Activated CD4-positive, alpha-beta memory T cell treated with anti-CD3 and anti-CD28 coated beads for 36 hours (primary cell): Measurements from ENCODE around the gene NTRK3. TPM values are rescaled to one million over a fixed set of nuclear protein-coding genes. Genes with fewer than 3 reads are reported as not detected.

Experiments used
- CTCF ChIA-PET: fragments of 350-600 bp; sonication (Branson Sonifier 250); formaldehyde crosslinking; loops from one replicate; lab custom pipeline; 2021; ENCODE audit warnings: antibody characterized with exemption, inconsistent platforms; lab: Charles Lee
- POLR2A ChIA-PET: fragments of 350-600 bp; sonication (Branson Sonifier 250); formaldehyde crosslinking; loops from one replicate; lab custom pipeline; 2021; ENCODE audit warnings: antibody characterized with exemption; lab: Charles Lee
- DNase-seq: peaks from one replicate; pipeline ENCODE4 v3.0.0-alpha.2; 2020
- H3K27ac Mint-ChIP-seq: one replicate; pipeline ENCODE4 v1.8.0; 2021; ENCODE audit warnings: mixed read lengths
- H3K27me3 Mint-ChIP-seq: one replicate; pipeline ENCODE4 v1.8.0; 2021; ENCODE audit warnings: mixed read lengths
- H3K36me3 Mint-ChIP-seq: one replicate; pipeline ENCODE4 v1.8.0; 2021; ENCODE audit warnings: mixed read lengths
- H3K4me1 Mint-ChIP-seq: one replicate; pipeline ENCODE4 v1.8.0; 2021; ENCODE audit warnings: low read depth, mixed read lengths
- H3K4me3 Mint-ChIP-seq: one replicate; pipeline ENCODE4 v1.8.0; 2021; ENCODE audit warnings: mild to moderate bottlenecking, mixed read lengths
- H3K9me3 Mint-ChIP-seq: one replicate; pipeline ENCODE4 v1.8.0; 2021; ENCODE audit warnings: mixed read lengths
- intact Hi-C: fragments of 100-400 bp; cut with micrococcal nuclease; formaldehyde crosslinking; loops from one replicate; pipeline ENCODE4 v1.15.1; 2023
- total RNA-seq, 2 experiments: library from RNA; stranded (reverse); gene quantifications; one replicate each; pipeline ENCODE4 v1.2.3, GENCODE V29; 2021

NTRK3 gene
- total RNA-seq, 2 experiments from 2014 or later = 0.78 to 0.85 TPM

- Mint-ChIP-seq H3K27ac (no peak overlapping the region), H3K4me1 (no peaks in the 10 kb centered on the region), H3K4me3 (no peak overlapping the region), H3K36me3 (no peaks in the 10 kb centered on the region), H3K27me3 (no peaks in the 10 kb centered on the region), H3K9me3 (no peaks in the 10 kb centered on the region)
- intact Hi-C loops = no loop called here
- no peak for DNase-seq
- ChIA-PET CTCF (no interaction called here), POLR2A (no interaction called here)
Observed at GRCh38 chr15:88193415-88193814, 63.1 kb downstream of the NTRK3 start.

DNA sequence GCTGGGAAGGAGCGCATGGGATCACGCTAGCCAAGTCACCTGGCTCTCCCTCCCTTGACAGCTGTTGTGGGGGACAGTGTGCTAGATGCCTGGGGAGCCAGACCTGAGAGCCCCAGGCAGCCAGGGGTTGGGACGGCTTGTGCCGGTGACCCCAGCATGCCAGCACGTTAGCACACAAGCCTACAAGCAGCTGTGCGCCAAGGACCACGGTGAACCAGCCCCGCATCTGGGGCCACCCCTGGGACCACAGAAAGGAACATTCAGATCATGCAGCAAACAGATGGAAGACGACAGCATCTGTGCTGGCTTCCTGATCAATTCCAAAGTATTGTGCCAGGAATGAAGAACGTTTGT lies 64.8 kb downstream of the NTRK3 start:
- H3K27me3 Mint-ChIP-seq = no peaks in the 10 kb centered on the region
- ChIA-PET CTCF (no interaction called here), POLR2A (no interaction called here)
- no peak overlapping the region for H3K4me3 Mint-ChIP-seq
- H3K27ac Mint-ChIP-seq = no peak overlapping the region
- H3K36me3 Mint-ChIP-seq = no peaks in the 10 kb centered on the region
- intact Hi-C loops = no loop called here
- no peaks in the 10 kb centered on the region for H3K4me1 Mint-ChIP-seq
- H3K9me3 Mint-ChIP-seq = no peaks in the 10 kb centered on the region
- no peak for DNase-seq

DNA sequence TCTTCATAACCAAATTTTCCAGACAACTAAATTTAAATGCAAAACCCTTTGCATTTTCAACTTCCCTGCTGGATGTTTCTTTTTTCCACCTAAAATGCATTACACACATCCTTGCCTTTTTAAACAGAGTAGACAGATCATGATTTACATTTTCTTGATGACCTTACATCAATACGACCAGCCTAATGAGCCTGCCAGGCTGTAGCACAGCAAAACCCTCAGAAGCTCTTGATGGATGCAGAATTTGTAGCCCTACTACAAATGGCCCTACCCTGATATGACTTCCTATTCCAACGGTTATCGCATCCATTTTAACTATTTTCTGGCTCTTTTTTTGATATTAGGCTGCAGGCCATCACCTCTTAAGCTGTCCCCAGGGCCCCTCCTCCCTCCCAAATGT lies 66.3 kb downstream of the NTRK3 start:
- Mint-ChIP-seq H3K27me3 (no peaks in the 10 kb centered on the region), H3K4me3 (no peak overlapping the region), H3K9me3 (no peaks in the 10 kb centered on the region), H3K4me1 (no peaks in the 10 kb centered on the region), H3K36me3 (no peaks in the 10 kb centered on the region), H3K27ac (no peak overlapping the region)
- POLR2A ChIA-PET = no interaction called here
- no peak for DNase-seq
- CTCF ChIA-PET = no interaction called here
- intact Hi-C loops = no loop called here

DNA sequence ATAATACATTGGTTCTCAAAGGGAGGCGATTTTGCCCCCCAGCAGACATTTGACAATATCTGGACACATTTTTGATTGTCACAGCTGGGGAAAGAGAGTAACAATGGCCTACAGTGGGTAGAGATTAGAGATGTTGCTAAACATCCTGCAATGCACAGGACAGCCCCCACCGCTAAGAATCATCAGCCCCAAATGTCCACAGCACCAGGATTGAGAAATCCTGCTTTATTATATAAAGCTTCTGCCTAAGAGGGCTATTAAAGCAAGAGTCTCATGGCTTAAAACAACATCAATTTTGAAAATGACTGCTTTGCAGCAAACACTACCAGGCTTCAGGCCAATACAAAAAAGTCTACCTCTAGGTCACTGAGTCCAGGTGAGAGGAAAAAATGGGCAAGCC lies 68.2 kb downstream of the NTRK3 start:
- no peaks in the 10 kb centered on the region for H3K4me1 Mint-ChIP-seq
- DNase-seq = no peak
- CTCF ChIA-PET = interaction anchor here (1.1 kb wide), 1 partner anchor 58 kb away, joined by 3 read pairs; no protein-coding TSS in a partner anchor
- H3K27ac Mint-ChIP-seq = no peak overlapping the region
- POLR2A ChIA-PET = no interaction called here
- no peaks in the 10 kb centered on the region for H3K9me3 Mint-ChIP-seq
- intact Hi-C loops = no loop called here
- H3K36me3 Mint-ChIP-seq = no peaks in the 10 kb centered on the region
- H3K4me3 Mint-ChIP-seq = no peak overlapping the region
- H3K27me3 Mint-ChIP-seq = no peaks in the 10 kb centered on the region

- Mint-ChIP-seq H3K9me3 (no peaks in the 10 kb centered on the region), H3K27ac (no peak overlapping the region), H3K4me1 (no peaks in the 10 kb centered on the region), H3K4me3 (no peak overlapping the region), H3K27me3 (no peaks in the 10 kb centered on the region), H3K36me3 (no peaks in the 10 kb centered on the region)
- intact Hi-C loops = no loop called here
- no peak for DNase-seq
- ChIA-PET CTCF (interaction anchor here (1.1 kb wide), 1 partner anchor 59 kb away, joined by 3 read pairs; no protein-coding TSS in a partner anchor), POLR2A (no interaction called here)
Observed at GRCh38 chr15:88187195-88187594, 69.3 kb downstream of the NTRK3 start.

DNA sequence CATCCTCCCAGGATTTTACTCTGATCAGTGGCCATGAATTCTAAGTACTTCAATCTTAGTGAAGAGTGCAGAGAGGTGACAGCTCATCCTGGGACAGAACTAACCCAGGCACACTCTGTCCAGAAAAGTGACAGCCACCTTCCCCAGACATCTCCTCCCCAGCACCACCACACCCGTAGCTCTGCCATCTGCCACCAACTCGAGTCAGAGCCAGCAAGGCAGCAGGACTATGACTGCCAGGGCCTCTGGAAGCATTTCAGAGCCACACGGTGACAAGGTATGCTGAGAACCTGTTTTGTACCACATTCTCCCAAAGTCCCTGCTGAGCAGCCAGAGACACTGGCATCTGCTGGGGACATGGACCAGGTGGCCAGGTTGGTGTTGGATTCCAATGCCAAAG lies 71.0 kb downstream of the NTRK3 start:
- H3K9me3 Mint-ChIP-seq = no peaks in the 10 kb centered on the region
- H3K27ac Mint-ChIP-seq = no peak overlapping the region
- H3K4me1 Mint-ChIP-seq = no peaks in the 10 kb centered on the region
- no peaks in the 10 kb centered on the region for H3K36me3 Mint-ChIP-seq
- intact Hi-C loops = no loop called here
- CTCF ChIA-PET = no interaction called here
- no peak for DNase-seq
- no peak overlapping the region for H3K4me3 Mint-ChIP-seq
- H3K27me3 Mint-ChIP-seq = no peaks in the 10 kb centered on the region
- POLR2A ChIA-PET = no interaction called here

- Mint-ChIP-seq H3K27ac (no peak overlapping the region), H3K36me3 (no peaks in the 10 kb centered on the region), H3K27me3 (no peaks in the 10 kb centered on the region), H3K4me3 (no peak overlapping the region), H3K9me3 (no peaks in the 10 kb centered on the region), H3K4me1 (no peaks in the 10 kb centered on the region)
- CTCF ChIA-PET = interaction anchor here (0.9 kb wide), 1 partner anchor 94 kb away, joined by 3 read pairs; no protein-coding TSS in a partner anchor
- DNase-seq = no peak
- POLR2A ChIA-PET = no interaction called here
- intact Hi-C loops = no loop called here
Observed at GRCh38 chr15:88181613-88182012, 74.9 kb downstream of the NTRK3 start.

DNA sequence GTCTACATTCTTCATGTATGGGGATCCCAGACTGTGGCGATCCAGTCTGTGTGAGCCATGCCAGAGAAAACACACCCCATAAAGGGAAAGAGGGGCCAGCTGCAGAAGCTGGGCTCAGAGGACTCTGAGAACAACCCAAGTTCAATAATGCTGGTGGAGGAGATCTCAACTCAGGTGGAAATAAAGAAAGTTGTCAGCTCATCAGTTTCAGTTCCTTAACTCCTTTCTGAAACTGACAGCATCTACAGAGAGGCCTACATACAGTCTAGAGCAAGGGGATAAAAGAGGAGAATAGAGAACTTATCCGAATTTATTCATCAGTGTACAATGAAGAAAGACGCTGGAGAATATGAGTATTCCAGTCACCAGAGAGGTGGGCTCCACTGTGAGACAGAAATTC lies 77.0 kb downstream of the NTRK3 start:
- Mint-ChIP-seq H3K27ac (no peak overlapping the region), H3K27me3 (no peaks in the 10 kb centered on the region), H3K4me1 (no peaks in the 10 kb centered on the region), H3K9me3 (no peaks in the 10 kb centered on the region), H3K36me3 (no peaks in the 10 kb centered on the region), H3K4me3 (no peak overlapping the region)
- DNase-seq = no peak
- POLR2A ChIA-PET = no interaction called here
- intact Hi-C loops = no loop called here
- CTCF ChIA-PET = no interaction called here

DNA sequence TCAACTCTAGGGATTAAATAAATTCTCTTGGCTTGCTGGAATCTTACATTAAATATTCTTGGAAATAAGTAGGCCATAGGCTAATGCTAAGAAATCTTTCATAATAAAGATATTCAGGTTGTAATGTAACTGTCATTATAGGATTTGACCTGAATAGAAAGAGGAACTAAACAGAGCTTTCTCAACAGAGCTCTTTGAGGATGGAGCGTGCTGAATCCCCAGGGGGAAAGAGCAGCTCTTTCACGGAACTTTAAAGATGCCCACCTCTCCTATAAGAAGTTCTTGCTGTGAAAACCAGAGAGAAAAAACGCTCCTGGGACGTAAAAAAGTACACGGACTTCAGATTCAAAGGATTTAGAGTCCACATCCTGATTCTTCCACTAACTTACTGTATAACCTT lies 77.9 kb downstream of the NTRK3 start:
- CTCF ChIA-PET = no interaction called here
- intact Hi-C loops = no loop called here
- Mint-ChIP-seq H3K27ac (no peak overlapping the region), H3K36me3 (no peaks in the 10 kb centered on the region), H3K27me3 (no peaks in the 10 kb centered on the region), H3K4me1 (no peaks in the 10 kb centered on the region), H3K9me3 (no peaks in the 10 kb centered on the region), H3K4me3 (no peak overlapping the region)
- POLR2A ChIA-PET = no interaction called here
- no peak for DNase-seq

GRCh38 chr15:88177451-88177850 lies 79.1 kb downstream of the NTRK3 start:
- Mint-ChIP-seq H3K4me1 (no peaks in the 10 kb centered on the region), H3K9me3 (no peaks in the 10 kb centered on the region), H3K36me3 (no peaks in the 10 kb centered on the region), H3K4me3 (no peak overlapping the region), H3K27ac (no peak overlapping the region), H3K27me3 (no peaks in the 10 kb centered on the region)
- ChIA-PET CTCF (no interaction called here), POLR2A (no interaction called here)
- no peak for DNase-seq
- intact Hi-C loops = no loop called here

DNA sequence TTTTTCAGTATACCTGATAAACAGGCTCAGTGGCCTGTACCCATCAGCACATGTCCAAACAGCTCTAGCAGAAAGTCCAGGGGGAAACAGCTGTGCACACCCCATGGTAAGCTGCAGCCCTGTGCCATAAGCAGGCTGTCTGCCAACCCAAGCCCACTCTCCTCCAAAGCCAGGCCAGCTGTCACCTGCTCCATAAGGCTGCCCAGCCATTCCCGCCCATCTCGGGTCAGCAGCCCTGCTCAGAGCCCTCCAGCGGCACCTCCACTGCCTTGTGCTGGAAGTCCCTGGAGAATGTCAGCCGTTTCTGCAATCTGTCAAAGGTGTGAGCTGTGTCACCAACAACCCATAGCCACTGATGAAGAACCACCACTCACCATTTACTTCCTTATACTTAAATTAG lies 82.0 kb downstream of the NTRK3 start:
- POLR2A ChIA-PET = no interaction called here
- no peaks in the 10 kb centered on the region for H3K27me3 Mint-ChIP-seq
- CTCF ChIA-PET = no interaction called here
- H3K27ac Mint-ChIP-seq = no peak overlapping the region
- H3K36me3 Mint-ChIP-seq = no peaks in the 10 kb centered on the region
- no peaks in the 10 kb centered on the region for H3K4me1 Mint-ChIP-seq
- no peaks in the 10 kb centered on the region for H3K9me3 Mint-ChIP-seq
- H3K4me3 Mint-ChIP-seq = no peak overlapping the region
- intact Hi-C loops = no loop called here
- no peak for DNase-seq

DNA sequence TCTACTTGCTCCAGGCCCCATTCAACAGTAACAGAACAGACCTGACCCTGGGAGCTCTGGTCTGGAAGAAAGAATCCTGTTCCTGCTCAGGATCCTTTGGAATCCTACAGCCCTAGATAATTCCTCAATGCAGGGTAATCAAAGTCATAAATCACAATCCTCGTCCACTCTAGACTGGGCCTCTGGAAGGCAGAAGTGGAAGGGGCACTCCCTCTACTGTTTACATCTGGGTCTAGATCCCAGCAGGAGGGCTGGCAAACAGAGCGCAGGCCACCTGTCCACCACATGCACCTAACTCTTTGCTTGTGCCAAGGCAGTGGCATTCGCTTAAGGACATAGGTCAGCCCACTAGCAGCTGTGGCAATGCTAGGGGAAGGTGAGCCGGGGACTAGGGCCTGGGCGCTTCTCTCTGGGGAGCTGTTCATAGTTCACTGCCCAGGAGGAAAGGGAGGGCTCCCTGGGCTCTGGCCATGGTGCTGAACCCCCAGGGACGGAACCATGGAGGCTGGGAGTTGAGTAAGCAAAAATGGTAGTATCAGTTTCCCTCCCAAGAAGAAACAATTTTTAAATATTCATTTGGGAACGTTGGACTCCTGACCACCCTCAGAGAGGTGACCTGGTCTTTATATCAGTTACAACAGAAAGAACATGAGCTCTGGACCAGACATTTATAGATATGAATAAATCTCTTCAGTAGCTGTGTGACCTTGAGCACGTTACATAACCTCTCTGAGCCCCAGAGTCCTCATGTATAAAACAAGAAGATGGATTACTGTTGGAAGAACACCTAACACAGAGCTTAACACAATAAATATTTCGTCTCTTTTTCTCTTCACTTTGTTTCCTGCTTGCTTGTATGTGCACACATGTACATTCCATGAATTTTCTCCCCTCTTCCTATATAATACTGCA lies 90.2 kb downstream of the NTRK3 start:
- Mint-ChIP-seq H3K27me3 (no peaks in the 10 kb centered on the region), H3K36me3 (no peaks in the 10 kb centered on the region), H3K4me1 (no peaks in the 10 kb centered on the region), H3K4me3 (no peak overlapping the region), H3K27ac (no peak overlapping the region), H3K9me3 (no peaks in the 10 kb centered on the region)
- intact Hi-C loops = no loop called here
- CTCF ChIA-PET = no interaction called here
- DNase-seq = peak; percentile 14
- POLR2A ChIA-PET = no interaction called here

- Mint-ChIP-seq H3K27me3 (no peaks in the 10 kb centered on the region), H3K27ac (no peak overlapping the region), H3K9me3 (no peaks in the 10 kb centered on the region), H3K4me3 (no peak overlapping the region), H3K4me1 (no peaks in the 10 kb centered on the region), H3K36me3 (no peaks in the 10 kb centered on the region)
- intact Hi-C loops = no loop called here
- ChIA-PET POLR2A (no interaction called here), CTCF (no interaction called here)
- no peak for DNase-seq
Observed at GRCh38 chr15:88161636-88162035, 94.9 kb downstream of the NTRK3 start.
